Mesodermal cell (in vitro differentiated cells): ENCODE results near the gene SLC6A18.
"Not testable (repeated sequence)": the region's sequence is repeated elsewhere in the genome, so short reads cannot be mapped to it uniquely, and the experiment has no call there.

Experiments used
- H3K27ac ChIP-seq: 2 replicates; pipeline ENCODE4 v1.7.0; 2013; ENCODE audit warnings: mild to moderate bottlenecking, low read depth, low read length, moderate library complexity; ENCODE audit not compliant: severe bottlenecking
- H3K36me3 ChIP-seq: 2 replicates; pipeline ENCODE4 v1.7.1; 2013; ENCODE audit warnings: mild to moderate bottlenecking, low read length, moderate library complexity; ENCODE audit not compliant: control insufficient read depth, insufficient read depth
- H3K4me1 ChIP-seq: one replicate; pipeline ENCODE4 v1.7.1; 2013; ENCODE audit warnings: mild to moderate bottlenecking, low read length; ENCODE audit not compliant: insufficient read depth, control insufficient read depth, poor library complexity, severe bottlenecking
- H3K4me3 ChIP-seq: 2 replicates; pipeline ENCODE4 v1.7.0; 2013; ENCODE audit warnings: low read length, control low read depth, mild to moderate bottlenecking; ENCODE audit not compliant: insufficient read depth, poor library complexity, severe bottlenecking; ENCODE audit errors: extremely low read depth
- H3K9me3 ChIP-seq: 2 replicates; pipeline ENCODE4 v1.7.1; 2013; ENCODE audit warnings: mild to moderate bottlenecking, low read length, moderate library complexity; ENCODE audit not compliant: control insufficient read depth
- WGBS, 2 experiments: methylation state at CpG; one replicate each; pipeline ENCODE4 v1.1.5; 2013; ENCODE audit warnings: missing lambda C conversion rate in 2 of 2; ENCODE audit not compliant: insufficient coverage in 2 of 2; 5-methylcytosine and 5-hydroxymethylcytosine counted together

The SLC6A18 gene

GRCh38 chr5:1257841-1258240, 32.7 kb downstream of the SLC6A18 start:
- no peaks in the 10 kb centered on the region for H3K36me3 ChIP-seq
- no peaks in the 10 kb centered on the region for H3K9me3 ChIP-seq
- no peak overlapping the region for H3K27ac ChIP-seq
- H3K4me1 ChIP-seq: no peaks in the 10 kb centered on the region
- H3K4me3 ChIP-seq: no peak overlapping the region
- WGBS, 2 experiments: 91 to 94% methylated on average over 11 to 13 of the region's 13 CpGs

- 93 to 95% methylated on average over 20 to 23 of the region's 23 CpGs for WGBS, 2 experiments
- Histone ChIP-seq H3K4me1 (no peaks in the 10 kb centered on the region), H3K4me3 (no peak overlapping the region), H3K9me3 (no peaks in the 10 kb centered on the region), H3K36me3 (no peaks in the 10 kb centered on the region), H3K27ac (no peak overlapping the region)
Measured at GRCh38 chr5:1259806-1260480, 34.8 kb downstream of the SLC6A18 start.

GRCh38 chr5:1261643-1262042, 36.5 kb downstream of the SLC6A18 start:
- no peaks in the 10 kb centered on the region for H3K9me3 ChIP-seq
- H3K4me1 ChIP-seq: no peaks in the 10 kb centered on the region
- H3K27ac ChIP-seq: no peak overlapping the region
- no peak overlapping the region for H3K4me3 ChIP-seq
- no peaks in the 10 kb centered on the region for H3K36me3 ChIP-seq
- 92% methylated on average over 4 to 8 of the region's 10 CpGs for WGBS, 2 experiments

GRCh38 chr5:1262381-1262780, 37.2 kb downstream of the SLC6A18 start:
- no peaks in the 10 kb centered on the region for H3K36me3 ChIP-seq
- H3K9me3 ChIP-seq: no peaks in the 10 kb centered on the region
- H3K4me1 ChIP-seq: no peaks in the 10 kb centered on the region
- no peak overlapping the region for H3K4me3 ChIP-seq
- WGBS, 2 experiments: 89% methylated on average over 1 of the region's 1 CpG; no CpG with 5 or more reads in 1 of the 2 experiments
- H3K27ac ChIP-seq: no peak overlapping the region

GRCh38 chr5:1264211-1264610, 39.0 kb downstream of the SLC6A18 start:
- Histone ChIP-seq H3K27ac (no peak overlapping the region), H3K4me3 (no peak overlapping the region), H3K36me3 (no peaks in the 10 kb centered on the region), H3K9me3 (no peaks in the 10 kb centered on the region), H3K4me1 (no peaks in the 10 kb centered on the region)
- WGBS, 2 experiments: 92 to 95% methylated on average over 16 to 18 of the region's 18 CpGs

- Histone ChIP-seq H3K36me3 (no peaks in the 10 kb centered on the region), H3K4me3 (no peak overlapping the region), H3K9me3 (no peaks in the 10 kb centered on the region), H3K27ac (no peak overlapping the region), H3K4me1 (no peaks in the 10 kb centered on the region)
- 91 to 92% methylated on average over 14 to 15 of the region's 15 CpGs for WGBS, 2 experiments
Measured at GRCh38 chr5:1265026-1265425, 39.8 kb downstream of the SLC6A18 start.

GRCh38 chr5:1265461-1266455, 40.6 kb downstream of the SLC6A18 start:
- 90 to 92% methylated on average over 33 to 36 of the region's 40 CpGs for WGBS, 2 experiments

GRCh38 chr5:1266791-1267190, 41.6 kb downstream of the SLC6A18 start:
- Histone ChIP-seq H3K4me1 (no peaks in the 10 kb centered on the region), H3K9me3 (no peaks in the 10 kb centered on the region), H3K4me3 (no peak overlapping the region), H3K27ac (no peak overlapping the region), H3K36me3 (no peaks in the 10 kb centered on the region)
- 89 to 94% methylated on average over 6 to 7 of the region's 9 CpGs for WGBS, 2 experiments

More at GRCh38 chr5:1265461-1266455, 40.6 kb downstream of the SLC6A18 start:
- Histone ChIP-seq H3K4me3 (no peak overlapping the region), H3K36me3 (no peaks in the 10 kb centered on the region), H3K9me3 (no peaks in the 10 kb centered on the region), H3K27ac (no peak overlapping the region), H3K4me1 (no peaks in the 10 kb centered on the region)

GRCh38 chr5:1267464-1267863, 42.3 kb downstream of the SLC6A18 start:
- not testable (repeated sequence) for H3K4me3 ChIP-seq, H3K27ac ChIP-seq, H3K9me3 ChIP-seq, H3K4me1 ChIP-seq, H3K36me3 ChIP-seq
- WGBS, 2 experiments: 88 to 95% methylated on average over 3 of the region's 5 CpGs

GRCh38 chr5:1268056-1268455, 42.9 kb downstream of the SLC6A18 start:
- 90 to 94% methylated on average over 8 to 12 of the region's 13 CpGs for WGBS, 2 experiments
- H3K4me1 ChIP-seq: no peaks in the 10 kb centered on the region
- no peaks in the 10 kb centered on the region for H3K36me3 ChIP-seq
- no peaks in the 10 kb centered on the region for H3K9me3 ChIP-seq
- no peak overlapping the region for H3K4me3 ChIP-seq
- no peak overlapping the region for H3K27ac ChIP-seq
